NCI-H748 (cell line): ENCODE results near the gene MYLK.
"Not testable (repeated sequence)": the region's sequence is repeated elsewhere in the genome, so short reads cannot be mapped to it uniquely, and the experiment has no call there.

Experiments used
- DNase-seq: peaks from one replicate; lab custom pipeline; 2025; ENCODE audit not compliant: unreplicated experiment; lab: John Stamatoyannopoulos, UW

Gene MYLK

GRCh38 chr3:123728014-123728413, 156.1 kb downstream of the MYLK start:
- no peak for DNase-seq

- no peak for DNase-seq
Observed at GRCh38 chr3:123725652-123726400, 158.3 kb downstream of the MYLK start.

- no peak for DNase-seq
Observed at GRCh38 chr3:123724306-123724705, 159.8 kb downstream of the MYLK start.

- peak; percentile 64 for DNase-seq
Observed at GRCh38 chr3:123723522-123724168, 160.5 kb downstream of the MYLK start.

GRCh38 chr3:123723070-123723469, 161.1 kb downstream of the MYLK start:
- DNase-seq = no peak

- DNase-seq = no peak
Observed at GRCh38 chr3:123722456-123722855, 161.7 kb downstream of the MYLK start.

- DNase-seq = no peak
Observed at GRCh38 chr3:123722021-123722420, 162.1 kb downstream of the MYLK start.

GRCh38 chr3:123721095-123721689, 162.9 kb downstream of the MYLK start:
- not testable (repeated sequence) for DNase-seq

GRCh38 chr3:123720638-123721037, 163.5 kb downstream of the MYLK start:
- no peak for DNase-seq

GRCh38 chr3:123719862-123720453, 164.2 kb downstream of the MYLK start:
- no peak for DNase-seq

GRCh38 chr3:123719061-123719756, 164.9 kb downstream of the MYLK start:
- DNase-seq = peak; percentile 60

- no peak for DNase-seq
Observed at GRCh38 chr3:123718108-123718507, 166.0 kb downstream of the MYLK start.

GRCh38 chr3:123717451-123717850, 166.7 kb downstream of the MYLK start:
- not testable (repeated sequence) for DNase-seq

- no peak for DNase-seq
Observed at GRCh38 chr3:123716411-123716810, 167.7 kb downstream of the MYLK start.

GRCh38 chr3:123713211-123713610, 170.9 kb downstream of the MYLK start:
- DNase-seq = no peak

GRCh38 chr3:123712077-123712860, 171.9 kb downstream of the MYLK start:
- no peak for DNase-seq

- no peak for DNase-seq
Observed at GRCh38 chr3:123711356-123711755, 172.8 kb downstream of the MYLK start.

- no peak for DNase-seq
Observed at GRCh38 chr3:123708531-123708930, 175.6 kb downstream of the MYLK start.

- not testable (repeated sequence) for DNase-seq
Observed at GRCh38 chr3:123707641-123708040, 176.5 kb downstream of the MYLK start.

- DNase-seq = no peak
Observed at GRCh38 chr3:123706871-123707270, 177.3 kb downstream of the MYLK start.
